Vagina (tissue), 2 donors: ENCODE measurements around the gene ALDH6A1. TPM values are rescaled to one million over a fixed set of nuclear protein-coding genes. Genes with fewer than 3 reads are reported as not detected.

Experiments
- DNase-seq, 2 donors: peaks; one replicate each; pipeline ENCODE4 v3.0.0-alpha.2; 2017; ENCODE audit errors: extremely low spot score in 2 of 2
- H3K27ac ChIP-seq: fragments of 200-600 bp; sonication (generic); one replicate; pipeline ENCODE4 v1.5.1; 2019
- H3K27me3 ChIP-seq: fragments of 200-600 bp; sonication (generic); one replicate; pipeline ENCODE4 v1.5.1; 2019
- H3K36me3 ChIP-seq, 2 donors: fragments of 200-600 bp; sonication (generic); one replicate each; pipeline ENCODE4 v1.5.1; 2017 to 2019
- H3K4me1 ChIP-seq: fragments of 200-600 bp; sonication (generic); one replicate; pipeline ENCODE4 v1.5.1; 2019
- H3K4me3 ChIP-seq, 2 donors: fragments of 200-600 bp; sonication (generic); 1 replicate in 1 of 2; 2 replicates in 1 of 2; pipeline ENCODE4 v1.5.1; 2016 to 2019
- H3K9me3 ChIP-seq: fragments of 200-600 bp; sonication (generic); one replicate; pipeline ENCODE4 v1.5.1; 2019
- POLR2A ChIP-seq, 2 donors: fragments of 450-650 bp; IDR thresholded peaks; one replicate each; pipeline ENCODE4 v1.6.1; 2017; ENCODE audit warnings: antibody characterized with exemption in 2 of 2, mild to moderate bottlenecking in 2 of 2, moderate library complexity in 2 of 2
- POLR2AphosphoS5 ChIP-seq, 2 donors: sonication (generic); formaldehyde crosslinking; IDR thresholded peaks; one replicate each; pipeline ENCODE4 v1.9.0; 2017; ENCODE audit warnings: antibody characterized with exemption in 2 of 2, mild to moderate bottlenecking in 2 of 2, low read depth in 1 of 2; ENCODE audit not compliant: insufficient read depth in 1 of 2
- intact Hi-C: fragments of 100-400 bp; cut with DNase I; formaldehyde crosslinking; loops from one replicate; pipeline ENCODE4 v1.15.1; 2023
- total RNA-seq: library from RNA; depleted of rRNA; stranded (reverse); fragments of >200 nt; gene quantifications from one replicate; pipeline ENCODE4 v1.2.3, GENCODE V29; 2016
- TF ChIP-seq, protein P1 (sequence below), 3 experiments: fragments of 450-650 bp in 2 of 3; fragments of 200-600 bp in 1 of 3; sonication (generic) in 1 of 3; IDR thresholded peaks; one replicate each; pipeline ENCODE4 v1.5.1; 2017 to 2019; ENCODE audit warnings: antibody characterized with exemption in 3 of 3, mild to moderate bottlenecking in 2 of 3, moderate library complexity in 2 of 3

The ALDH6A1 gene
- total RNA-seq, 1 donor from 2014 or later, result 20.9 TPM

DNA sequence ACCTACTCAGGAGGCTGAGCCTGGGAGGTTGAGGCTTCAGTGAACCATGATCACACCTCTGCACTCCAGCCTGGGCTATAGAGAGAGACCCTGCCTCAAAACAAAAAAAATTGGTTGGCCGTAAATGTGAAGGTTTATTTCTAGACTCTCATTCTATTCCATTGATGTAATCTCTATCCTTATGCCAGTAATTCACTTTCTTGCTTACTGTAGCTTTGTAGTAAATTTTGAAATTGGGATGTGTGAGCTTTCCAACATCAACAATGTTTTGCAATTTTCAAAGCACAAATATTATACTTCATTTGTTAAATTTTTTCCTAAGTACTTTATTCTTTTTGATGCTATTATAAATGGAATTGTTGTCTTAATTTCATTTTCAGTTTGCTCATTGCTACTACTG is 25.1 kb upstream of the ALDH6A1 start:
- Histone ChIP-seq H3K4me3 (no peak overlapping the region), H3K27ac (no peak overlapping the region), H3K9me3 (no peaks in the 10 kb centered on the region), H3K27me3 (no peaks in the 10 kb centered on the region), H3K4me1 (no peaks in the 10 kb centered on the region), H3K36me3 (peaks cover 0 to 11% of the 10 kb centered on the region in 2 donors)
- TF ChIP-seq, protein P1, sequence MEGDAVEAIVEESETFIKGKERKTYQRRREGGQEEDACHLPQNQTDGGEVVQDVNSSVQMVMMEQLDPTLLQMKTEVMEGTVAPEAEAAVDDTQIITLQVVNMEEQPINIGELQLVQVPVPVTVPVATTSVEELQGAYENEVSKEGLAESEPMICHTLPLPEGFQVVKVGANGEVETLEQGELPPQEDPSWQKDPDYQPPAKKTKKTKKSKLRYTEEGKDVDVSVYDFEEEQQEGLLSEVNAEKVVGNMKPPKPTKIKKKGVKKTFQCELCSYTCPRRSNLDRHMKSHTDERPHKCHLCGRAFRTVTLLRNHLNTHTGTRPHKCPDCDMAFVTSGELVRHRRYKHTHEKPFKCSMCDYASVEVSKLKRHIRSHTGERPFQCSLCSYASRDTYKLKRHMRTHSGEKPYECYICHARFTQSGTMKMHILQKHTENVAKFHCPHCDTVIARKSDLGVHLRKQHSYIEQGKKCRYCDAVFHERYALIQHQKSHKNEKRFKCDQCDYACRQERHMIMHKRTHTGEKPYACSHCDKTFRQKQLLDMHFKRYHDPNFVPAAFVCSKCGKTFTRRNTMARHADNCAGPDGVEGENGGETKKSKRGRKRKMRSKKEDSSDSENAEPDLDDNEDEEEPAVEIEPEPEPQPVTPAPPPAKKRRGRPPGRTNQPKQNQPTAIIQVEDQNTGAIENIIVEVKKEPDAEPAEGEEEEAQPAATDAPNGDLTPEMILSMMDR (IDR thresholded peaks at IDR 0.05), result no peak
- TF ChIP-seq POLR2A (IDR thresholded peaks at IDR 0.05), result no peak
- TF ChIP-seq POLR2AphosphoS5 (IDR thresholded peaks at IDR 0.05; ENCODE audit: insufficient read depth in 1 of 2, low read depth in 1 of 2), result no peak
- no peak for DNase-seq
- intact Hi-C loops, result no loop called here

DNA sequence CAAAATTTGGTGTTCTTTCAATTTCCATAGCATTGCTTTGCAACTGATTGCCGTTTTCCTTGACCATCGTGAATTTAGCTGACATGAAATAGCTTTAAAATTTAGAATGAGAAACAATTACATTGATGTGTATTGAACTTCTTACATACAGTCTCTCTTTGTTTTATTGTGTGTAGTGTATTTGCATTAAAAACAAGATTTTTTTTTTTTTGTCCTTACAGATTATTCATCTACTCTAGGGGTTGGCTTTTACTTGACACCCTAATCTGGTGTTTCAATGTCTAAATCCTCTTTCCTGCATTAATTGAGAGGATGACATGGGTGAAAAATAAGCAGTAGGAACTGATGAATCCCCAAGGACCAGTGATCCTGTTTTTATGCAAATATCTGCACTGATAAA is 21.1 kb upstream of the ALDH6A1 start:
- Histone ChIP-seq H3K27ac (no peak overlapping the region), H3K4me1 (no peaks in the 10 kb centered on the region), H3K27me3 (no peaks in the 10 kb centered on the region), H3K36me3 (peaks cover 0 to 23% of the 10 kb centered on the region in 2 donors), H3K9me3 (no peaks in the 10 kb centered on the region), H3K4me3 (no peak overlapping the region)
- TF ChIP-seq POLR2AphosphoS5 (IDR thresholded peaks at IDR 0.05; ENCODE audit: insufficient read depth in 1 of 2, low read depth in 1 of 2), result no peak
- no peak for TF ChIP-seq POLR2A (IDR thresholded peaks at IDR 0.05)
- TF ChIP-seq, protein P1 (IDR thresholded peaks at IDR 0.05), result no peak
- DNase-seq, result no peak
- intact Hi-C loops, result no loop called here

DNA sequence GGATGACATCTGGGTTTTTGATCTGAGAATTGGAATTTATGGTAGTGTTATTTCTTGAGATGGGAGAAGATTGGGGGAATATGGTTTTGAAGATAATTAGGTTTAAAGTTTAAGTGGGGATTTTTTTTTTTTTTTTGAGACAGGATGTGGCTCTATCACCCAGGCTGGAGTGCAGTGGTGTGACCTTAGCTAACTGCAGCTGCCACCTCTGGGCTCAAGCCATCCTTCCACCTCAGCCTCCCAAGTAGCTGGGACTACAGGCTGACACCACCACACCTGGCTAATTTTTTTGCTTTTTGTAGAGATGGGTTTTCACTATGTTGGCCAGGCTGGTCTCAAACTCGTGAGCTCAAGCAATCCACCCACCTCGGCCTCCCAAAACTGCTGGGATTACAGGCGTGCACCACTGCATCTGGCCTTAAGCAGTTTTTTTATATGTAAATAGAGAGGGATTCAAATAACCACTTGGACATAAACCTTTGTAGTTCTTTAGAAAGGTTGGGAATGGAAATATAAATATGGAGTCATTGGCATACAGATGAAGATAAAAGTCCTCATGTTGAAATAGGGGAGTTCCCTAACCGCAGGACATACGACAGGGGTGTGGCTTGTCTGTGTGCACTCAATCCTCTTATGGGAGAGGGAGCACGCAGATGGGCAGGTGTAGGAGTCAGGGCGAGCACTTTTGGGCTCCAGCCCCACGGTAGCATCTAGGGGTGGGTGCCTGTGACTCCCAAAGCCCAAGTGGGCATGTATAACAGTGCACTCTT is 5.2 kb upstream of the ALDH6A1 start:
- intact Hi-C loops, result no loop called here
- peaks cover 0 to 20% of the 10 kb centered on the region in 2 donors for H3K36me3 ChIP-seq

DNA sequence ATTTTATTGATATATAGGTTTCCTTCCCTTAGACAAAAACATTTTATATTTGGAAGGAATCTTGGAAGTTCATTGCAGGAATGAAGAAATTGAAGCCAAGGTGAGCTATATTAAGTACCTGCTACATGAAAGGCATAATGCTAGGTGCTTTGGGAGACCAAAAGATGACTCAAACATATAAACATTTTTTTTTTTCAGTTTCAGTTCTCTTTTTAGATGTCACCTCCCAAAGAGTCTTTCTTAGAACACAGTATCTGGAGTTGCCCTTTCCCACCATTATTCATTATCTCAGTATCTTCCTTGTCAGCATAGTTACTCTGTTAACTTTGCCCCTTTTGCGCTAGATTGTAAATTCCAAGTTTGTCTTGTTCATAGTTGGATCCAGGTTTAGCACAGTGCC is 1.6 kb upstream of the ALDH6A1 start:
- Histone ChIP-seq H3K4me1 (peaks cover 24% of the 10 kb centered on the region), H3K27me3 (no peaks in the 10 kb centered on the region), H3K27ac (no peak overlapping the region), H3K36me3 (no peaks in the 10 kb centered on the region), H3K9me3 (no peaks in the 10 kb centered on the region), H3K4me3 (peak overlapping the region in 1 of 2 donors; percentile 57)
- TF ChIP-seq, protein P1 (IDR thresholded peaks at IDR 0.05), result no peak
- no peak for TF ChIP-seq POLR2A (IDR thresholded peaks at IDR 0.05)
- TF ChIP-seq POLR2AphosphoS5 (IDR thresholded peaks at IDR 0.05; ENCODE audit: insufficient read depth in 1 of 2, low read depth in 1 of 2), result no peak
- intact Hi-C loops, result no loop called here
- no peak for DNase-seq

More for the DNA sequence above, 5.2 kb upstream of the ALDH6A1 start:
- no peak for DNase-seq
- Histone ChIP-seq H3K27me3 (no peaks in the 10 kb centered on the region), H3K9me3 (no peaks in the 10 kb centered on the region), H3K27ac (no peak overlapping the region), H3K4me1 (peaks cover 13% of the 10 kb centered on the region), H3K4me3 (no peak overlapping the region)
- TF ChIP-seq, protein P1 (IDR thresholded peaks at IDR 0.05), result no peak
- no peak for TF ChIP-seq POLR2AphosphoS5 (IDR thresholded peaks at IDR 0.05; ENCODE audit: insufficient read depth in 1 of 2, low read depth in 1 of 2)
- no peak for TF ChIP-seq POLR2A (IDR thresholded peaks at IDR 0.05)

DNA sequence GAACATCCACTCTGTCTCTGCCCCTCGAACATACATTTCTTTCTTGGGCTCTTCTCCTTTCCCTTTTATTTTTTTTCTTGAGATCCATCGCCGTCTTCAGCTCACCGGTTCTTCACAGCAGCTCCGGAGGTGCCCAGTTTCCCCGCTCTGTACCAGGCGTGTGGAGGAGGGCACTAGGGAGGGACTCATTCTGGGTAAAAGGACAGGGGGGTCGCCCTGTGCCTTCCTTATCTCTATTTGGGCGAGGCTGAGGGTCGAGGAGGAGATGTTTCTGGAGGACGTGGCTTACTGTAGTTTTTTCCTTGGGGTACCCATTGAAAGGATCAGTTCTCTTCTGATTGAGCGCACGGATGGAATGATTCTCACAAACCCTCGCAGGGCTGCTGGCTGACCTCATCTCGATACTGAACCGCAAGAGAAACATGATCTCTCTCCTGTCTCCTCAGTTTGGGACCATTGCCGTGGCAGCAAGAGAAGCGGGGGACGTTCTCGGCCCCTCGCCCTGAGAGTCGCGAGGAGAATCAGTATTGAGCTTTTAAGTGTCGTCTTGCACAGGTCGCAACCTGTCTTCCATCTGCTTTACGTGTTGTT is 889 bp upstream of the ALDH6A1 start:
- Histone ChIP-seq H3K27me3 (no peaks in the 10 kb centered on the region), H3K36me3 (no peaks in the 10 kb centered on the region), H3K4me1 (peaks cover 24% of the 10 kb centered on the region), H3K4me3 (peak overlapping the region; percentile 57 to 89), H3K27ac (peak overlapping the region; percentile 84), H3K9me3 (no peaks in the 10 kb centered on the region)
- TF ChIP-seq POLR2A (IDR thresholded peaks at IDR 0.05) (no peak), POLR2AphosphoS5 (IDR thresholded peaks at IDR 0.05; ENCODE audit: insufficient read depth in 1 of 2, low read depth in 1 of 2) (no peak)
- TF ChIP-seq, protein P1 (IDR thresholded peaks at IDR 0.05), result no peak
- peak in 1 of 2 donors; percentile 92 for DNase-seq
- intact Hi-C loops, result no loop called here
